GM18909 (cell line): ENCODE data around the gene CCNY.

Experiments used
- ATAC-seq: cut with Tn5 transposase; IDR thresholded peaks from one replicate; pipeline ENCODE4 v1.9.1; 2021; ENCODE audit warnings: mild to moderate bottlenecking; ENCODE audit not compliant: unreplicated experiment, poor library complexity

CCNY gene

GRCh38 chr10:35421553-35422178, 85.4 kb downstream of the CCNY start:
- no peak for ATAC-seq

- ATAC-seq: no peak
These were observed 85.9 kb downstream of the CCNY start for GRCh38 chr10:35422228-35422627.

DNA sequence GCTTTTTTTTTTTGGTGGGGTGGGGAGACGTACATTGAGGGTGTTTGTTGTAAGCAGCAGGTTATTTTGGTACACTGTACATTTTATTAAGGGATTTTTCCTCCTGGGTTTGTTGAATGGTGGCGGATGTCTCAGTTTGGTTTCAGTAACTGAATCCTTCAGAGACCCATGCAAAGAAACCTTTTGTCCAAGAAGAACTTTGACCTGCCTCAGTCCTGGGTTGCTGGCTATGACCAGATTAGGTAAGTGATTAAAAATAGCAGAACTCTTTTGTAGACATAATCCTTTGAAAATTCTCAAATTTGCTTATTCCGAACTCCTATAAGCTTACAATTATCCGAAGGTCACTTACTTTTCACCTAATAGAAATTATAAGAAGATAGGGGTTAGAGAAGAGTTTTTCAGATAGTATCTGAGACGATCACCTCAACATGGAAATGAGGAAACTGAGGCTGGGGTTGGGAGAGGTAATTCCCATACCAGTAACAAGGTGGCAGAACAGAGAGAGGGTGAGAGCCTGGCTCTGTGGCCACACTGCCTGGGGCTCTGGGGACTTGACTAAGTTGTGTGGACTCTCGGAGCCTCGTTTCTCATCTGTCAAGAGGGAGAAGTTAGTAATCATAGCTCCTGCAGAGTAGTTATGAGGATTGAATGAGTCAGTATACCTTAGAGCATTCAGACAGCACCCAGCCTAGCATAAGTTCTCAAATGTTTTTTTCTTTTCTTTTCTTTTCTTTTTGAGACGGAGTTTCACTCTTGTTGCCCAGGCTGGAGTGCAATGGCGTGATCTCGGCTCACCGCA, 87.4 kb downstream of the CCNY start:
- no peak for ATAC-seq

DNA sequence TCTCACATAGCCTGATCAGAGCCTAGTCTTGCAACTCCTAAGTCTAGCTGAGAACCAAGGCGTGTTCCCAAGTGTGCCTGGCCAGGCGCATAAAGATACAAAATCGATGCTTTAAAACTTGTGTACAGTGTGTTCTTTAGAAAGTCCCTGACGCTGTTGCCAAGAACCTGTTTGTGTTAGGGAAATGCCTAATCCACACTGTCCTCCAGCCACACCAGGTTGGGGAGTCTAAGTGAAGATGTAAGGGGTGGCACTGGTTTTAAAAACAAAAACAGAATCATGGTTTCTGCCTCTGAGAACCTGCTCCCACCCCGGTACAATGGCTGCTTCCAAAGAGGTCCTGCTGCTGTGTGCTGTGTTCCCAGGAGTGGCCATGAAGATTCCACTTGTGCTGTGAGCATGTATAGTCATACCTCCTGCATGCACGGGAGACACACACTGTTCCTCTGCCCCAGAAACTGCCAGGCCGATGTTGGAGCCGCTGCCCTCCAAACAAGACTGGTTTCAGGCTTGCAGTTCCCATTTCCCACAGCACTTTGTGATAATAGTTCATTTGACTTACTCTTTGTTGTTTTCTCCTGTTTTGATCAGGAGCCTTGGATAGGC, 88.5 kb downstream of the CCNY start:
- no peak for ATAC-seq

GRCh38 chr10:35425595-35425994, 89.3 kb downstream of the CCNY start:
- ATAC-seq: no peak

GRCh38 chr10:35426657-35427056, 90.3 kb downstream of the CCNY start:
- no peak for ATAC-seq

DNA sequence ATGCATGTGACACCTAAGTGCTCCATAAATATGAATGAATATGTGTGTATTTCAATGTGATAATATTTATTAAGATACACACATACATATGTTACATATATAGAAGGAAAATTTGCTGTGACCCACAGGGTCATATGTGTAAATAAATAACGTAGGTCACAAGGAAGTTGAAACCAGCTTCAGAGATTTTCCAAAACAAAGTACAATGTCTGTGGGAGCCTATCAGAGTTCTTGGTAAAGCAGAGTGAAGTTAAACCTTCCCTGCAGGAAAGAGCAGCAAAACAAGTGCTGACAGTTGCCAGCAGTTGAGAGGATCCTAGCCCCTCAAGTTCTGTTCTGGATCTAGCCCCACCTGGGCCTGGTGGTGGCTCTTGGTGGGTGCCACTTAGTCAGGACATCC, 91.2 kb downstream of the CCNY start:
- no peak for ATAC-seq

DNA sequence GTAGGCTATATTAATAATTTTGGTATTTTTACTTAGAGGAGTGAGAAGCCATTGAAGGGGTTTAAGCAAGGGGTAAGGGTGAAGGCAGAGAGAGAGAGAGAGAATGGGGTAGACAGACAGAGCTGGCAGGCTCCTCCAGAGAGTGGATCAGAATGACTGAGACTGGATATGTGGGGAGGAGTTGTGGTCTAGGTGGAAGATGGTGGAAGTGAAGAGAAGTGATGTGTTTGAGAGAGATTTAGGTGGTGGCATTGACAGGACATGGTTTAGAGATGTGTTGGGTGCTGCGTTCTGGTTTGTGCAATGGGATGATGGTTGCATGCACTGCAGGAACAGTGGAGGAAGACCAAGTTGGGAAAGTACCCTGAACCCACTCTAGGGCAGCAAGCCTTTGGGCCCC, 92.2 kb downstream of the CCNY start:
- ATAC-seq: no peak

DNA sequence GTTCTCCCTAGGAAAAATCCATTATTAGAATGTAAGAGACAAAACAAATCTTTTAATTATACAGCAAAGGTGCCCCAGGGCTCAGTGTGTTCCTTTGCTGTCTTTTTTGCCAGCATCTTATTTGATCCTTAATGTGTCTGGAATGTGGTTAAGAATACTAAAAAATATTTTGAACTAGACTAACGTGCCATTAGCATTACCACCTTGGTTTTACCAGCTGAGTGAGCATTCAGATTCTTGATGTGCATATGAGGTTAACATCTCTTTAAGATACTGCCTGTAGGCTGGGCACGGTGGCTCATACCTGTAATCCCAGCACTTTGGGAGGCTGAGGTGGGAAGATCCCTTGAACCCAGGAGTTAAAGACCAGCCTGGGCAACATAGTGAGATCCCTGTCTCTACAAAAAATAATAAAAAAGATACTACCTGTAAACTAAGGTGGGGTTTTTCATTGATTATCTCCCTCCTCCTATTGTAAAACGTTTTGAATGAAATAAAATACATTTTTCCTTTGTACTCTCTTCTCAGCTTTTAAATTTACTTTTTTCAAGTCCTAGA, 96.6 kb downstream of the CCNY start:
- no peak for ATAC-seq

DNA sequence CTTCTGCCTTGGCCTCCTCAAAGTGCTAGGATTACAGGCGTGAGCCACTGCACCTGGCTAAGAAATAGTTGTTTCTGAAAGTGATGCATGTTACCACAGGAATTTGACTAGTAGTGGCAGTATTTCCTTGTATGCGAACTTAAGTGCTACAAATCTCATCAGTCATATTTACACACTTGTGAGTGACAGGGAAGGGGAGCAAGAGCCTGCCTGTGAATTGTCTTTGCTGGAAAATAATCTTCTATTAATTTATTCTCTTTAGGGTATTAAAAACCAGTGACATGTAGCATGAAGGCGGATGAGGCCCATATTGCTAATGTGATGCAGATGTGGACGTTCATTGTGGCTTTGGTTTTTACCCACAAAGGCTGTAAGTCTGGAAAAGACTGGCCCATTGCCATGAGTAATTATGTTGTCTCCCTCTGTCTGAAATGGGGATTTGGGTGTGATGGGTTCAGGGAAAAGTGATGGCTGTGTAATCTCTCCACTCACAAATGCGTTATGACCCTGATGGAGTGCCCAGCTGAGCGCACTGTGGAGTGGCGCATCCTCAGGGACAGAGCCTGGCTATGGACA, 97.6 kb downstream of the CCNY start:
- no peak for ATAC-seq

DNA sequence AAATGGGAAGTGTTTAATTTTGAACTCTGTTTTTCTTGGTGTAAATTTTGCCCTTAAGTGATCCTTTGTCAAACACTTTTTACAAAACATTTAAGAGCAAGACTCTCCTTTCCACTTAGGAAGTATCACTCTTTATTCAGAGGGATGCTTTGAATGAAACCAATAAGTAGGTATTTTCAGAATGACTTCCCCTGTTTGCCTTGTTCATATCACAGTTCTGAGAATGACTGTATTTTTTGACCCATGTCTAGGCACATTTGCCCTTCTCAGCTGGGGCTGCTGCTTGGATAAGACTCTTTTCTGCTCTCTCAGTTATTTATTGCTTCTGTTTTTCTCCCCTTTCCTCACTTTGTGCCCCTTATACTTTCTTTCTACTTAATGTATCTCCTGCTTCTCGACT, 98.2 kb downstream of the CCNY start:
- ATAC-seq: no peak

DNA sequence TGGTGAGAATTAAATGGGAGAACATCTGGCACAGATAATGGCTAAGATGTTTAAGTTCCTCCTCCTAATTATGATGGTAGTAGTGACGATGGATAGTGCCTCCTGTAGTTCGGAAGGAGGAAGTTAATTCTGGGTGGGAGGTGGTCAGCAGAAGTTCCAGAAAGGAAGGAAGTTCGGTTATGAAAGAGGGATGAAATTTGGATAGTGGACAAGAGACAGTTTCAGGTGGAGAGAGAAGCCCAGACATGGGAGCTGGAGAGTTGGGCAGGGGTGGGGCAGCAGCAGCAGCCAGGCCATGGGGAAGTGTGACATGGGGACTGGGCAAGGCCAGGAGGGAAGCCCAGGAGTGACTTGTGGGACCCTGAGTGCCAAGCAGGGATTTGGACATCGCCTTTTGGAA, 99.5 kb downstream of the CCNY start:
- ATAC-seq: no peak

DNA sequence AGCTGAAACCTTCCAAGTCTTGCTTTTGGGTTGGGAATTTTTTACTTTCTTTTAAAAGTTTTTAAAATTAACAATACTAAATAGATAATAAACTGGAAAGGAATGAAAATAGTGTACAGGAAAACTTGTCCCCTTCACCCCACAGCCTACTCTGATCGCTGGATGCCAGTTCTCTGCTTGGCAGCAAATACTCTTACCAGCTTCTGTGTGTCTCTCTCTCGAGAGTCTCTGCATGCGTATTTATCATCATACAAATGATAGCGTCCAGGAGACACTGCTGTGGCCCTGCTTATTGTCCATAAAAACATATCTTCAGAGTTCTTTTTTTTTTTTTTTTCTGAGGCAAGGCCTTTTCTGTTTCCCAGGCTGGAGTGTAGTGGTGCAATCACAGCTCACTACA, 101.5 kb downstream of the CCNY start:
- no peak for ATAC-seq

DNA sequence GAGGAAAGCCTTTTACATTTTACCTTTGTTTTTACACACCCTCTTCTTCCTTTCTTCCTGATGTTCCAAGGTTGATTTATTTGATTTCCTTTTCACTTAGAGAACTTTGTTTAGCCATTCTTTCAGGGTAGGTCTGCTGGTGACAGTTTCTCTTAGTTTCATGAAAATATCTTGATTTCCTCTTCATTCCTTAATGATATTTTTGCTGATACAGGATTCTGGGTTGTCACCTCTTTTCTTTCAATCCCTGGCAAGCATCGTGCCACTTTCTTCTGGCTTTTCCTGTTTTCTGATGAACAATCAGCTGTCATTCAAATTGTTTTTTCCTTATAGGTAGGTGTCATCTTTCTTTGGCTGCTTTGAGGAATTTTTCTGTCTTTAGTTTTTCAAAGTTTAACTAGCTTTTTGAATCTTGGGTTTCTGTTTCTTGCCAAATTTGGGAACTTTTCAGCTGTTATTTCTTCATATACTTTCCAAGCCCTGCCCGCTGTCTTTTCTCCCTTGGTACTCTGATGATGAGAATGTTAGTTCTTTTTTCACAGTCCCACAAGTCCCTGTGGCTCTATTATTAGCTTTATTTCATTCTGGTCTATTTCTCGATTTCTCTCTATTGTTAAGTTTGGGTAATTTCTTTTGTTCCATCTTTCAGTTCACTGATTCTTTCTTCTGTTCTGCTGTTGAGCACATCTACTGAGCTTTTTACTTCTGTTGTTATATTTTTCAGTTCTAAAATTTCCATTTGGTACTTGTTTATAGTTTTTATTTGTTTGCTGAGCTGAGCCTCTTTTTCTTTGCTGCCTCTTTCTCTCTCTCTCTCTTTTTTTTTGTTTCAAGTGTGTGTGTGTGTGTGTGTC, 102.6 kb downstream of the CCNY start:
- ATAC-seq: no peak

DNA sequence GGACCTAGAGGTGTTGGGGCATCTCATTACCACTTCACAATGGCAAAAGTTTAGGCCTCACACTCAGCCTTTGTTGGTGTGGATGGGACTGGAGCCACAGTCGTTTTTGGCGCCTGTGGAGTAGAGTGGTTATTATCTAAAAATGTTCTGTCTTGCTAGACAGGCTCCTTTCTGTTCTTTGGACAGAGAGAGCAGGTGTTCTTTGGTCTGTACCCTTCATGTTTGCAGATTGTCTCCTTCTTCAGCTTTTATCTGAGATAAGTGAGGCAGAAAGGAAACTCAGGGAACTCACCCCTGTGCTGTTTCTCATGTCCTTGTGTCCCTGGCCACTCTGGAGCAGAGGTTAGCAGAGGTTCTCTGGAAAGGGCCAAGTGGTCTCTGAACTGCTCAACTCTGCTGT, 103.7 kb downstream of the CCNY start:
- no peak for ATAC-seq

DNA sequence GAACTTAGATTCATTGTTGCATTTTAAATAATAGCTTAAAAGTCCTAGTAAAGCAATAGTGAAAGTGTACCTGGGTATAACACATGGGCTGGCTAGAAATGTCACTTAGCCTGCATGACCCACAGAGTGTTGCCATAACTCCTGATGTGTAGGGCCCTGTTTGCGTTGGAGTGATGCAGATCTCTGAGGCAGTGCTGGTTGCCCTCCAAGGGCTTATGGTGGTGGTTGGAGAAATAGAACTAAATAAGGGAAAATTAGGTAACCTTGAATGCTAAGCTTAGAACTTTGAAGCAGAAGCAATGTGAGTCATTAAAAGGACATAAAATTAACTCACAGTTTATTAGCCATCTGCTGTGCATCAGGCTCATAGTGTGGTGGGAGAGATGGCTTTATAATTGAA, 105.7 kb downstream of the CCNY start:
- ATAC-seq: no peak

DNA sequence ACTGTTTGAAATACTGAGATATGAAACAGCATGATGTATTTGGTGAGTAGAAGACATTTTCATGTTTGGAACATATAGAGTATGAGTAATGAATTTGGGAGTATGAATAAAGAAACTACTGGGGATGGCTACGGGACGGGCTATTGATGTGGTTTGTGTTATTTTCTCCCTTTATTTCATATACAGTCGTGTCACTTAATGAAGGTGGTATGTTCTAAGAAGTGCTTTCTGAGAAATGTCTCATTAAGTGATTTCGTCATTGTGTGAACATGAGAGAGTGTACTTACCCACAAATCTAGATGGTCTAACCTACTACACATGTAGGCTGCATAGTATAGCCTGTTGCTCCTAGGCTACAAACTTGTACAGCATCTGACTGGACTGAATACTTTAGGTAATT, 106.3 kb downstream of the CCNY start:
- ATAC-seq: no peak

DNA sequence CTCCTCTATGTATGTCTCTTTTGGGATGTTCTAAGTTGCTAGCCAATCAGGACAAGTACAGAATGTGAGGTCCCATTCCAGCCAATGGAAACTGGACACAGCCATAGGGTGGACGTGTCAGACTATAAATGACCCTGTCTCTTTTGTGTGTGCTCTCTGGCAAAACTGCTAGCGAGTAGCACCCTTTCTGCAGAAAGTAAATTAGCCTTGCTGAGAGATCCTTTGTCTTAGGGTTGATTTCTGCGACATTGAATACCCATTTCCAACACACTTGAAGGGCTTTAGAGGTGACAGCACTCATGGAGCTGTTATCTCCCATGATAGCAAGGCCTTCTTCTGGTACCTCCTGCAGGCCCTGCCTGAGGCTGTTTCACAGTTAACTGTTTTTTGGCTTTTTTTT, 107.5 kb downstream of the CCNY start:
- no peak for ATAC-seq

GRCh38 chr10:35445150-35445884, 109.0 kb downstream of the CCNY start:
- no peak for ATAC-seq

DNA sequence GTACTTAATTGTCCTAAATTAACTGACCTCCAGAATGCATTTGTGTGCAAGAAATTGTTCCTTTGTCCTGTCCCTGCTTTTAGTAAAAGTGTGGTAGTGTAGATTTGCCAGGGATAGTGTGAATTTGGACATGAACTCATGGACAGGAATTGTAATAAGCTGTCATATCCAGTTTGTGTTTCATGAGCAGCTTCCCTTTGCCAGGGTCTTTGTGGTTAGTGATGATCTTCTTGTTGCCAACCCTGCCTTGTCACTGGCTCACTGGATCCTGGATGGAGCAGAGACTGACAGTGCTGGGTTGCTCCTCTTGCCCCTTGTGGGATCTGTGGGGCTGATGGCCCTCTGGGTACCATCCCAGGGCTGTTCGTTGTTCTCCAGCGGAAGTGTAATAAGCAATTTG, 110.1 kb downstream of the CCNY start:
- ATAC-seq: no peak
